ENCODE measurements around the gene TSPEAR. TPM values are rescaled to one million over a fixed set of nuclear protein-coding genes. Genes with fewer than 3 reads are reported as not detected.
A peak's percentile ranks its signal among the peaks of the same experiment; 100 is the strongest.

The TSPEAR gene
- polyA plus RNA-seq, 4 donors, result 0.55 to 1.1 (median 0.80) TPM

DNA sequence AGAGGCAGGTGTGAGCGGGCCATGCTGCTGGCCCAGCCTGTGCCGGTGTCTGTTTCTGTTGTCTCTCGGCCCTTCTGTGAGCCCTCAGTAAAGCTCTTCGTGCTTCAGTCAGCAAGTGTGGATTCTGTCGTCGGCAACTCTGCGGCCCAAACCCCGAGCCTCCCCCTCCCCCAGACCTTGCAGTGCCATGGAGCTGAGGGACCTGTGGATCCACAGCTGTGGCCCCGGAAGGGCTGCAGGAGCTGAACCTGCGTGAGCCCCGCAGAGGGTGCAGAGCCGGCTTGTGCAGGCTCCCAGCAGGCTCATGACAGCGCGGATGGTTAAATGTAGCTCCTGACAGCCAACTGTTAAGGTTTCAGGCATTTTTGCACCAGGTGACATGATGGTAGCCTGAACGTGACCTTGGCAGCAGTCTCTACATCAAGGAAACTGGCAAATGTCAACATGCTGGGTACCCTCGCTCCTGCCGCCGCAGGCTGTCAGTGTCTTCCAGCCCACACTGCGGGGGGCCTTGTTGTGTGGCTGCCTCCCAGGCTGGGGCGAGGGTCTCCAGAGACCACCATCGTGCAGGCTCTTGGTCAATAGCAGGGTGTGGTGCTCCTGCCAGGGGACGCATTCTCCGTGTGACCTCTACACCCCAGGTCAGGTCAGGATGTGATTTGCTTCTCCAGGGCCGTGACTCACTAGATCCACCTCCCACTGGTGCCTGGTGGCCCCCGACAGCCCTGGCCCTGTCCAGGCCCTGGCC, 249.1 kb downstream of the TSPEAR start:
- DNase-seq (ENCODE audit: low read depth in 4 of 4, low spot score in 2 of 4), result no peak

DNA sequence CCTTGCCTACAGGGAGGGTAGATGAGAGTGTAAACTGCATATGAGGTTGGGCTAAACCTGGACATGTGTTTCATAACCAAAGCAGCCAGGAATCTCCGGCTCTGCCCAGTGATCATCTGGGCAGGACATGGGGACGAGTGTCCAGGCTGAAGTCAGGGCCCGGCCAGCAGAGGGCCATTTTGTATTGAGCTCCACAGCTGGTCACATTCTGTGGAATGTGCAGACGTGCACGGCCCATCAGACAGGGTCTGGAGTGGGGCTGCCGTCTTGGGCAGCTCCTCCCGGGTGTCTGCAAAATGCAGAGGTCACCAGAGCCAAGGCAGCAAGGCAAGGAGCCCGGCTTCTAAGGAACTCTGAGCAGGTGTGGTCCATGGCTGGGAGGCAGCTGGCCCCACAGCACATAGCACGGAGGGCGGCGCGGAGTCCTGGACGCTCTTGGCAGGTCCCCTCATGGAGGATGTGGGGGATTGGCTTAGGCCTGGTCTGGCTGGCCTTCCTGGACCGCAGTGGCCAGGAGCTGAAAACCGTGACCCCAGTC, 249.8 kb downstream of the TSPEAR start:
- no peak for DNase-seq (ENCODE audit: low read depth in 4 of 4, low spot score in 2 of 4)

DNA sequence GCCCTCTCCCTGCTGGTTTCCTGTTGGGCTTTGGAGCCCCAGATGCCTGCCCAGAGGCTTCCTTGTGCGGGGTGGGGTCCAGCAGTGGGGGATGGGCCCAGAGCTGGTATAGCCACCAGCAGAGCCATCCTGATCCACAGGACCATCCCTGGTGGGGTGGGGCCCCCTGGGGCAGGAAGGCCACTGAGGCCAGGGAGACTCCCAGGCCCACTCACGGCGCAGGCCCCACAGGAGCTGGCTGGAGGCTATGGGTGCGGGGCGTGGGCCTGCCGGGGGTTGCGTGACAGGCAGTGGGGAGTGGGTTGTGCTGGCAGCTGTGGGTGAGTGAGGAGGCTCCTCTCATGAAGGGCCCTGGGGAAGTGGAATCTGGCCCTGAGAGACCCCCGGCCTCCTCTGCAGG, 250.4 kb downstream of the TSPEAR start:
- no peak for DNase-seq (ENCODE audit: low read depth in 4 of 4, low spot score in 2 of 4)

DNA sequence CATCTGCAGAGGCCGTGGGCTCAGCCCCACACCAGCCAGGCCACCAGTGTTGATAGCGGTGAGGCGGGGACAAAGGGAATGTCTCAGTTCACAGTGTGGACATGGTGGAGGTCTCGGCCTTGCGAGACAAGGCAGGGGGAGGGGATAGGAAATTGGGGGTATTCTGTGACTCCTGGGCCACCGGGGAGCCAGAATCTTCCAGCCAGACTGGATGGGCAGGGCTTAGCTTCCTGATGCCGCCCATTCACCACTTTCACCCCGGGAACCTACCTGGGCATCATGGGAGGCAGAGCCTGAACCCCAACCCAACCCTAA, 251.0 kb downstream of the TSPEAR start:
- no peak for DNase-seq (ENCODE audit: low read depth in 4 of 4, low spot score in 2 of 4)

DNA sequence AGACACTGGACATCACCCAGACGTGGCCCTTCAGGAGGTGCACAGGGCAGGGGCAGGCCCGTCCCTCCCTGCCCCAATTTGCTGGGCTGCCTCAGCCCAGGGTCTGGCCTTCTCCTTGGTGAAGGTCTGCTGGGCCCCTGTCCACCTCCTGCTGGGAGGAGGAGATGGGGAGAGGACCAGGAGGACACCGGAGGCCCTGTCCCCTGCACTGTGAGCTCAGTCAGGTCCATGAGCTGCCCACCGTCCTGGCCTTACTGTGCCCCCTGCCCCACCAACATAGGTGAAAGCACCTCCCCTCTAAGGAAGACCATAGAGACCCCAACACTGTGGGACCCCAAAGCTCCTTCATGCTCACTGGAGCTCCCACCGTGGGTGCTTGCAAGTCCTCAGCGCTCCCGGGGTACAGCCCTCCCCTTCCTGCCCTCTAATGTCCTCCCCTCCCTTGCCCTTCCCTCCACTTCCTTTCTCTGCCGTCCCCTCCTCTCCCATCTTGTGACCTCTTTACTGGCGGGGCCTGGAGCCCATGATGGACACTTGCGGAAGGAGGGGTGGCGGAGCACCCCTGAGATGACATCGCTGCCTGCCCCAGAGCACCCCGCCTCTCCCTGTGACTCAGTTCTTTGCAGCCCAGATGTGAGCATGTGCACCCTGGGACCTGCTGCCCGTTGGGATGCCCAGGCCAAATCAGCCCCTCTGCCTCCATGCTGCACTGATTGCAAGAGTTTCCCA, 251.5 kb downstream of the TSPEAR start:
- no peak for DNase-seq (ENCODE audit: low read depth in 4 of 4, low spot score in 2 of 4)

DNA sequence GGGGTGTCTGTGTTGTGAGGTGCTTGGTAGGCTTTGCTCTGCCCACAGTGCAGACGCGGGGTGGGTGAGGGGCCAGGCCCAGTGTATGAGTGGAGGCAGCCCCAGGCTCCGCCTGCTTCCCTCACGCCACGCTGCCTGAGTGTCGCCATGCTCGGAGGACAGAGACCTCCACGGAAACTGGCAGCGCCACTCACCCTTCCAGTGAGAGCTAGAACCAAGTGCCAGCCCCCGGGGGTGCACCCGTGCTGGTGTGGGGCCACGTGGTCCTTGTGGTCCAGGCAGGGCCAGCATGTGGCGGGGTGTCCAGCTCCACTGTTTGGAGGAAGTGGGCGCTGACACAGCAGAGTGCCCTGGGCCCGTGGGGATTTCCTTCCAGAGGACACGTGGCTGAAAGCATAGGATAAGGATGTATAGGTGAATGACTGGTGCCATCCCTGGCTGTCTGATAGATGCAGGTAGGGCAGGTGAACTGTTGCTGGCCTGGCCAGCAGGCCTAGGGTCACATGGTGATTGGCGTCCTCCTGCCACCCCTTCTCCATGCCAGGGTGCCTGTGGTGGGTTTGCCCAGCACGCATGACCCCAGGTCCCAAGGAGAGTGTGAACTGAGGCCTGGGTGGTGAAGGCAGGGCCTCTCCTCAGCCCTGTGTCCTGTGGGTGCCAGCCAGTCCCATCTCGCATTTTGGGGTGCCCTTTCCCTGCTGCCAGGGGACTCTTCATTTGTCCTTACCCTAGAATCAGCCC, 252.2 kb downstream of the TSPEAR start:
- DNase-seq (ENCODE audit: low read depth in 4 of 4, low spot score in 2 of 4), result no peak

DNA sequence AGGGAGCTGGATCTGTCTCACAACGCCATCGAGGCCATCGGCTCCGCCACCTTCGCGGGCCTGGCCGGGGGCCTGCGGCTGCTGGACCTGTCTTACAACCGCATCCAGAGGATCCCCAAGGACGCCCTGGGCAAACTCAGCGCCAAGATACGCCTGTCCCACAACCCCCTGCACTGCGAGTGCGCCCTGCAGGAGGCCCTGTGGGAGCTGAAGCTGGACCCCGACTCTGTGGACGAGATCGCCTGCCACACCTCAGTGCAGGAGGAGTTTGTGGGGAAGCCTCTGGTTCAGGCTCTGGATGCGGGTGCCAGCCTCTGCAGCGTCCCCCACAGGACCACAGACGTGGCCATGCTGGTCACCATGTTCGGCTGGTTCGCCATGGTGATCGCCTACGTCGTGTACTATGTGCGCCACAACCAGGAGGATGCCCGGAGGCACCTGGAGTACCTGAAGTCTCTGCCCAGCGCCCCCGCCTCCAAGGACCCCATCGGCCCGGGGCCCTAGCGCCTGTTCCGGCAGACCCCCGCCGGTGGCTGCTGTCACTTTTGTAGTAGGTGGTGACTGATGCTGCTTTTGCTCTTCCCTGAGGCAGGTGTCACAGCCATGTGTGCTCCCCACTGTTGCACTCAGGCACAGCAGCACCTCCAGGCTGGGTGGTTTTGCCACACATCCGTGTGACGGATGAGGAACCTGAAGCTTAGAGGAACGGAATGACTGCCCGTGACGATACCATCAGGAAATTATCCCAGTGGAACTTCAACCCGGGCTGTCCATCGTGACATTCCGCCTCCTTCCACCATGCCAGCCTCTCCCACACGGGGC, 254.2 kb downstream of the TSPEAR start:
- DNase-seq (ENCODE audit: low read depth in 4 of 4, low spot score in 2 of 4), result no peak

DNA sequence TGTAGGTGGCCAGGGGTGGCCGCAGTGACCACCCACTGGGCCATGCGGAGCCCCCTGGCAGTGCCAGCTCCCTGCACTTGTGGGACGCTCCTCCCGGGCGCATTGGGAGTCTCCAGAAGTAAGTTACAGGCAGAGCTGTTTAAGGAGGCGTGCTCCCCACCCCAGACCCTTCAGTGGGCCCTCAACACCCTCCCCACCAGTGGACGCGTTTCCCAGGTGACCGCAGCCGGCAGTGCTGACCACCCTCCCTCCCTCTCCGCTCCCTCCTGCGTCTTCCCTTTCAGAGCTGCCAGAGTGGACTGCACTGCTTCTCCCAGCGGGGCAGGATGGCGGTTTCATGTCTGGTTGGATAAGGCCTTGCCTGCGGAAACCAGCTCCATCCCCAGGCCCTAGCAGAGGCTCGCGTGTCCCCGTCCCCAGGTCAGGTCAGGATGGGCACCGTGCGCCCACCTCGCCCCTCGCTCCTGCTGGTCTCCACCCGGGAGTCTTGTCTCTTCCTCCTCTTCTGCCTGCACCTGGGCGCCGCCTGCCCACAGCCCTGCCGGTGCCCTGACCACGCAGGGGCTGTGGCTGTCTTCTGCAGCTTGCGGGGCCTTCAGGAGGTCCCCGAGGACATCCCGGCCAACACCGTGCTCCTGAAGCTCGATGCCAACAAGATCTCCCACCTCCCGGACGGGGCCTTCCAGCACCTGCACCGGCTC, 255.0 kb downstream of the TSPEAR start:
- no peak for DNase-seq (ENCODE audit: low read depth in 4 of 4, low spot score in 2 of 4)

DNA sequence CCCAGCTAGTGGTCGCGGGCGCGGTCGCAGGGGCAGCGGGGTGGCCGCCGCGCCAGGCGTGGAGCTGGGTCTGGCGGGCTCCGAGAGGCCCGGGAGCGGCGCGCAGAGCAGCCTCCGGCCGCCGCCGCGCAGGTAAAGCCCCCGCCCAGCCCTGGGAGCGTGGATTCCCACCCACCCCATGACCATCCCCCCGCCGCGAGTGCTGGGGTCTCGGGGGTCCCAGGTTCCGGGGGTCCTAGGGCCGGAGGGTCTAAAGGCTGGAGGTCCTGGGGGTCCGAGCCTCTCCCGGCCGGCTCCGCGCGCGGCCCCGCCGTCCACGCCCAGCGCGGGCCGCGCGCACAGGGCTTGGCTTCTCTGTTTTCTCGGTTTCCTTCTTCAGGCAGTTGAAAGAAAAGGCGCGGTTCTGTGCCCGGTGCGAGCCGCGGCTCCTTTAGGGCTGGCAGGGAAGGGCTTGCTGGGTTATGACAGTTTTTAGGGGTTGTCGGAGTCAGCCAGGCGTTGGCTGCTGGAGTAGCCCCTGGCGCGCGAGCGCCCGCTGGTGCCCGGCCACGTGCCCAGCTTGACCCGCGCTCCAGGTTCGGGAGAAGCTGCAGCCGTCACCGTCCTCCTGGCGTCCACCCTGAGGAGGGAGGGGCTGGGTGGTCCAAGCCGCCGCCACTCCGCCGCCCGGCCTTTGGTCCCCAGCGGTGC, 255.7 kb downstream of the TSPEAR start:
- DNase-seq (ENCODE audit: low read depth in 4 of 4, low spot score in 2 of 4), result no peak

DNA sequence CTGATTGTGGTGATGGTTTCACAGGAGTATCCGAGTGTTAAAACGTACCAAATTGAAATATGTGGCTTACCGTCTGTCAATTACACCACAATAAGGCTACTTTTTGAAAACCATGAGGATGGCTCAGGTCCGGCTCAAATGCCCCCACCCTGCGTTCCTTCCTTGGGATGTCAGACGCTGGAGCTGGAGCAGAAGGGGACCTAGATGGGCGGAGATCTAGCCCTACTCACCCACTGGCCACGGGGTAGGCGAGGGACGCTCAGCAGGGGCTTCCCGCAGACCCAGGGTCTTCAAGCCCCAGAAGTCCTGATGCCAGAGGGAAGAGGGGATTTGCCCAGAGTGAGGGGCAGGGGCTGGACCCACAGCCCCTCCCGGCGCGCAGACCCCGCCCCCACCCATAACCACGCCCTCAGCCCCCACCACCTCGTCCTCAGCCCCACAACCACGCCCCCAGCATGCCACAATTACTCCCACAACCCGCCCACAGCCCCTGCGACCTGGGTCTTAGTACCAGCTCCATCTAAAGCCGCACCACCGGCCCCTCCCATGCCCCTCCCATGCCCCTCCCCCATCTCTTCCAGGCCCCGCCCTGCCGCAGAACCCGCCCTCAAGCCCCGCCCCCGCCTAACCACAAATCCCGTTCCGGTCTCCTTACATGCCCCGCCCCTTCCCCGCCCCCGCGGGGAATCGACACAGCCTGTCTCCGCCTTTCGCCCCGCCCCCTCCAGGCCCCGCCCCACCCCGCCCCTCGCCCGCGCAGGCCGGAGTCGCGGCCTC, 256.4 kb downstream of the TSPEAR start, which contains the start of gene LRRC3:
LRRC3 (plus strand) TSS at position 764 of the 777 bp plus-strand sequence. CDS start 1,135 bp downstream, outside the sequence.
- DNase-seq (ENCODE audit: low read depth in 4 of 4, low spot score in 2 of 4), result peak in 2 of 4 donors; percentile 54 to 71

DNA sequence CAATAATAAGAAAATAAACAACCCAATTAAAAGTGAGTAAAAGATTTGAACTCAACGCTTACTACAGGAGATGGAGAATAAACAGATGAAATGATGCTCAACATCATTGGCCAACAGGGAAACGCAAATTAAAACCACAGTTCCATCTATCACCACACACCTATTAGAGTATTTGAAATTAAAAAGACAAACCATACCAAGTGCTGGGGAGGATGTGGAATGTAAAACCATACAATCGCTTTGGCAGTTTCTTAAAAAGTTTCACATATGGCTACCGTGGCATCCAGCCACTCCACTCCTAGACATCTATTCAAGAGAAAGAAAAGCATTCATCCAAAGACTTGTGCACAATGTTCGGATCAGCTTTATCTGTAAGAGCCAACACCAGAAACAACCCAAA, 257.3 kb downstream of the TSPEAR start:
- DNase-seq (ENCODE audit: low read depth in 4 of 4, low spot score in 2 of 4), result no peak

DNA sequence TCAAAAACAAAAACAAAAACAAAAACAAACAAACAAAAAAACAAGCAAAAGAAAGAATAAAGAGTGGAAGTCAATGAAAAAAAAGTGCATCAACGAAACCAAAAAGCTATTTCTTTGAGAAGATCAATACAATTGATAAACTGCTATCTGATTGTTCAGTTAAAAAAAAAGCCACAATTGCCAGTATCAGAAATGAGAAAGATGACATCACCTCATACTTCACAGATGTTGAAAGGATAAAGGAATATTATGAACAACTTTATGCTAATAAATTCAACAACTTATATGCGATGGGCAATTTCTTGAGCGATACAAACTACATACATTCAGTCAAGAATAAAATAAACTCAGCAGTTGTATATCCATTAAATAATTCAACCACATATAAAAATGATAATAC, 258.3 kb downstream of the TSPEAR start:
- DNase-seq (ENCODE audit: low read depth in 4 of 4, low spot score in 2 of 4), result no peak

DNA sequence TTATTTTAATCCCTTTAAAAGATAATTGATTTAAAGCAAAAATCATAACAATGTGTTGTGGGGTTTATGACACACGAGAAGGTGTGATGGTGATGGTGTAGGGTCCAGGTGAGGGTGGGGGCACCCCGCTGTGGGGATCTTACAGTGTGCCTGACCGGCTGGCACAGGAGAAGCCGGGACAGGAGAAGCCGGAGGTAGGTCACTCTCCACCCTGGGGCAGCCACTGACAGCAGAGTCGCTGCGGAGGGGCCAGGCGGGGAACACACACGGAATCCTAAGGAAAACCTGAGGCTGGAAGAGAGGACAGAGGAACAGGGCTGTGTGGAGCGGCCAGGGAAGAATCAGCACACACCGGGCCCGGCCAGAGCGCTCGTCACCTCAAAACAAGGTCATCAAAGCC, 260.4 kb downstream of the TSPEAR start:
- no peak for DNase-seq (ENCODE audit: low read depth in 4 of 4, low spot score in 2 of 4)

DNA sequence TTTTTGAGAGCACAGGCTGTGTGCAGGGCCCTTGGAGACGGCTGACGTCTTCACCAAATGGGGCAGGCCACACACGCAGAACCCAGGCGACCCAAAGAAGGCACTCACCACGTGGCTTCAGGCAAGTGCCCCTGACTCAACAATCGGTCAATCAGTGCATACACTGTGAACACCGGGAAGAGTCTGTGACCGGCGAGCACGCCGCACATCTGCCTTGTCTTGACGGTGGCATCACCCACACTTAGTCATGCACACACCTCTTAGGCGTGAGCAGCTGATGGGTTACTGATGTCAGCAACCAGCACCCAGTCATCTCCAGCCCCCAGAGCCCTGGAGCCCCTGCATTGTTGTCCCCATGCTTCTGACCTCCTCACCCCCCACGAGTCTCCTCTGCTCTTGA, 261.0 kb downstream of the TSPEAR start:
- no peak for DNase-seq (ENCODE audit: low read depth in 4 of 4, low spot score in 2 of 4)

DNA sequence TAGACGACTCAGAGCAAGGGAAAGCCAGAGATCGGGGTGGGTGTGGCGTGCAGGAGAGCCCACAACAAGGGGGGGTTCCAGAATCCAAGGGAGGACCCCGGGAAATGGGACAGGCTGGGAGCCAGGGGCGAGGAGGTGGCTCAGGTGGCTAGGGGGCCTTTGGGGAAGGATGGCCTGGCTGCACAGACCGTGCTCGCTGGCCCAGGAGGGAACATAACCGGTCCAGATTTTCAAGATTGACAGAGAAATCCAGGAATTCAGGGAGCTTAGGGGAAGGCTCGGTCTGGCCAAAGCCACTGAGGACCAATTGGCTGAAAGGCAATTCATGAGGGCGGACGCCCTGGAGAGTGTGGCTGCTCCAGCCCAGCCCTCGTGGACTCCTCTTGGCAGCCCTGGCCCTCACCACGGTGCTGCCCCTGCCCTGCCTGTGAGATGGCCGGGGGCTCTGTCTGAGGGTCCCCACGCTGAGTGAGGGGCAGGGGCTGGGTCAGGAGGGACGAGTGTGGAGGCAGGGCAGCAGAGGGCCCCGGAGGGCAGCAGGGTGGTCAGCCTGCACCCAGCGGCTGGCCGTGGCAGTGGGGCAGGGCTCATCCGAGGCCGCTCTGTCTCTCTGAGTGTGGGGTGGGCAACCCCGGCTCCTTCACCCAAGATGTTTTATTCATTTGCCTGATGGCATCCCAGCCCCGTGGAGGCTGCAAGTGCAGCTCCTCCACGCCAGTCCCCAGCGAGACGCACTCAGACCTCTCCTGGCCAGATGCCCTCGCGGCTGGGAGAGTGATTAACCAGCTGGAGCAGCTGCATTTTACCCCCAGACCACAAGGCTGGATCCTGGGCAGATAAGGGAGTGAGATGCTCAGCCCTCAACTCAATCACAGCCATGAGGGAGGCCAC, 261.7 kb downstream of the TSPEAR start:
- no peak for DNase-seq (ENCODE audit: low read depth in 4 of 4, low spot score in 2 of 4)

DNA sequence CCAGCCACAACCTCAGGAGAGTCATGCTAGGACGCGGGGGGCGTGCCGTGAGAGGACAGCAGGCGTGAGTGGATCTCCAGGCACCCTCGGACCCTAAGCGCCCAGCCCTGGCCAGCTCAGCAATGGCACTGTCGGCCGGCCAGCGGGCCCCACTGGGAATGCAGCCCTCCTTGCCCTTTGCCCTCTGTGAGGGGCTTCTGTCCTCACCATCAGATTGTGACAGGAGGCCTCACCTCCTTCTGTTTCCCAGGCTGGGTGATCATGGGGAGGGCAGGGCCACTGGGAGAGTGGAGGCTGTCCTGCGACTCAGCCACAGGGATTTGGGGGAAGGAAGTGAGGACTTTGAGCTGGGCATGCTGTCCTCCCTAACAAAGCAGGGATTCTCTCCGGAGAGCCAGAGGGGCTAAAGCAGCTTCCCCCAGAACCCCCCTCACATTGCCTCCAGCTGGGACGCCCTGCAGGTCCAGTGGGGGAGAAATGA, 262.7 kb downstream of the TSPEAR start:
- no peak for DNase-seq (ENCODE audit: low read depth in 4 of 4, low spot score in 2 of 4)

Measured in left renal cortex interstitium (tissue), 4 donors.